ENCODE measurements around the gene GPD2.
A peak's percentile ranks its signal among the peaks of the same experiment; 100 is the strongest.

GPD2 gene

DNA sequence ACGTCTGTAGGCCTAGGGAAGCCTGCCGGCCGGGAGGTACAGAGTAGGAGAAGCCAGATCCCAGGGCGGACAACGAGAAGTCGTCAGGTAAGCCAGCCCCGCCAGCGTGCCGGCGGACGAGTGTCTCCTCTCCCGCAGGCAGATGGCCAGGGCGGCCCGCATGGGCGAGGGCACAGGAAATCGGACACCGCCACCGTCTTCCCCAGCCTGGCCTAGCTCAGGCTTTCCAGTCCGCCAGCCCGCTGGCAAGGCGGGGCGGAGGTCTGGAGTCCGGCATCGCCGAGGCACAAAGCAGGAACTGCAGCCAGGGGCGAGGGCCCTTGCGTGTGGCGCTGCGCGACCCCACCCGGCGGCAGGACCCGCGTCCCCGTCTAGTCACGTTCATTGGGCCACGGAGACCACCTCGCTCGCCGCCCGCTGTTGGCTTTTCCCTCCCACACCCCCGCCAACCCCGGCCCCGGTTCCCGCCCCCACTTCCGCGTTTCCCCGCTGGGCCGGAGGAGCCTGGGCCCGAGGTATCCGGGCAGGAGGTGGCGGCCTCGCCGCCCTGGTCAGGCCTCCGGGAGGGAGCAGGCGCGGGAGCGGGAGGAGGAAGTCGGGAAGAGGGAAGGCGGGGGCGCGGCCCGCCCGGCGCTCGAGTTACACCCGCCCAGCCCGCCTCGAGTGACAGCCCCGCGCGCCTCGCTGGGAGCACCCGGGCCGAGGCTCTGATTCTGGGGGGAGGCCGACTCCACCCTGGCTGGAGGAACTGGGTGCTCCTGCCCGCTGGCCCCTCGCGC, at the start of gene GPD2:
GPD2 (plus strand) TSS at position 662 of the 779 bp plus-strand sequence. CDS start 39,727 bp downstream, outside the sequence.
- no peak for DNase-seq (ENCODE audit: low read depth)

- no peak for DNase-seq (ENCODE audit: low read depth)
Observed at GRCh38 chr2:156394033-156394741, 42.0 kb upstream of the GPD2 start.

GRCh38 chr2:156396126-156396525, 40.1 kb upstream of the GPD2 start:
- DNase-seq (ENCODE audit: low read depth): no peak

GRCh38 chr2:156397229-156397628, 39.0 kb upstream of the GPD2 start:
- no peak for DNase-seq (ENCODE audit: low read depth)

DNA sequence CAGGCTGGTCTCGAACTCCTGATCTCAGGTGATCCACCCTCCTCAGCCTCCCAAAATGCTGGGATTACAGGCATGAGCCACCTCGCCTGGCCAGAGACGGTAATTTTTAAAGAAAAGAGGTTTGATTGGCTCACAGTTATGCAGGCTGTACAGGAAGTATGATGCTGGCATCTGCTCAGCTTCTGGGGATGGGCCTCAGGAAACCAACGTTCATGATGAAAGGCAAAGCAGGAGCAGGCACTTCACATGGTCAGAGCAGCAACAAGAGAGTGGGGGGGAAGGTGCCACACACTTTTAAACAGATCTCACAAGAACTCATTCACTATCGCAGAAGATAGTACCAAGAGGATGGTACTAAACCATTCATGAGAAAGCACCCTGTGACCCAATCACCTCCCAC, 38.0 kb upstream of the GPD2 start:
- no peak for DNase-seq (ENCODE audit: low read depth)

DNA sequence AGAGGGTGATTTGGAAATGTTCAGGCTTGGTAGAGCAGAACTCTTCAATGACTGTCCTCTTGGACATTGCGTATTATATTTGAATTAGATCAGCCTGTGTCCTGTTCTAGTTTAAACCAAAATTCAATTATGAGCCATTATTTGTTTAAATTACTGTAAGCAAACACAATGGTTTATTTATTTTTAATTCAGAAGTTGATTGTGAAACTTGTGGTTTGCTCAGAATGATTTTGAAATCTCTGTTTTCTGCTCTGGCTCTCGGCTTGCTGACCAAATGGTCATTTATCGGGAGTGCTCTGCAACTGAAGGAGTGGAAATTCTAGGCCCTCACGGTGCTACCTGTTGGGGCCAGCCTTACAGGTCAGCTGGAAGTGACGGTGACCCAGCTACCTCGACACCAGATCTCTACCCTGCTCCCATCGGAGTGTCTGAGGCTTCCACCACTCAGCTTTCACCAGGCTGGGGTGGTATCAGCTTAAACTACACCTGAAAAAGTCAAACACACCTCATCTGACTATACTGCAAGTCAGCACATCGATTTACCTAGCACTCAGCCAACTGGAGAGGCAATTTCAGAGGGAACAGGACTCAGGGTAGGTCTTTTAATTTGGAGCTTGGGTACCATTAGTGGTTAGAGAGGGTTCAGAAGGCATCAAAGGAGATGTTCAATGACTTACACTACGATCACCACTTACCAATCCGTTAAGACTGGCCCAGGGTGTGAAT, 36.8 kb upstream of the GPD2 start:
- no peak for DNase-seq (ENCODE audit: low read depth)

DNA sequence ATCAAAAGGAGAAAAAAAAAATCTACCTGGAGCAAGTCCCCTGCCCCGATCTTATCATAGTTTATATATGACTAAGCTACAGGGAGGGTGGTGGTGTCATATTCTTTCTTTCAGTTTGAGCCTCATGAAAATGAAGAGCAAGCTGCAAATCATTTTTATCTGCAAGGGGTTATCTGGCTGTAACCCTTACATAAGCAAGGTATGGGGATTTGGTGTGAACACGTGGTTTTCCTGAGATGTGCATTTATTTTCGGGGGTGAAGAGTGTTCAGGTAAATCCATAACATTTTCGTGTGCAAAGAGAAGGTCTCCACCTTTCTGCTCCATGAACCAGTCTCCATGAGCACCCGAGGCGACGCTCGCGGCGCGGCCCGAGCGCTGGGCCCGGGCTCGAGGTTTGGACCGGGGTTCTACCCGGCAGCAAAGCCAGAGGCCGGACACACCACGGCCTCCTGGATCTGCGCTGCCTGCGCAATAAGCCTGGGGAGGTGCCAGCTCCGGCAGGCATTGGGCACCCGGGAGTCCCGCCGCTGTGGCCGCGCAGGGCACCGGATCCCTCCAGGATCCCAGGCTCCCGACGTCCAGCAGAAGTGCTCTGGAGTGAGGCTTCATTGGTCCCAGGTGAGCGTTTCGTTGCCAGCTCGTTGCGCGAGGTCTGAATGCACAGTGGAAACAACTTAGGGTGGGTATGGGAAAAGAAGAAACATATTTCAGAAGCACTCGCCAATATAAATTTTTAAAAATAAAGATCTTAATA, 36.1 kb upstream of the GPD2 start:
- peak; percentile 51 for DNase-seq (ENCODE audit: low read depth)

DNA sequence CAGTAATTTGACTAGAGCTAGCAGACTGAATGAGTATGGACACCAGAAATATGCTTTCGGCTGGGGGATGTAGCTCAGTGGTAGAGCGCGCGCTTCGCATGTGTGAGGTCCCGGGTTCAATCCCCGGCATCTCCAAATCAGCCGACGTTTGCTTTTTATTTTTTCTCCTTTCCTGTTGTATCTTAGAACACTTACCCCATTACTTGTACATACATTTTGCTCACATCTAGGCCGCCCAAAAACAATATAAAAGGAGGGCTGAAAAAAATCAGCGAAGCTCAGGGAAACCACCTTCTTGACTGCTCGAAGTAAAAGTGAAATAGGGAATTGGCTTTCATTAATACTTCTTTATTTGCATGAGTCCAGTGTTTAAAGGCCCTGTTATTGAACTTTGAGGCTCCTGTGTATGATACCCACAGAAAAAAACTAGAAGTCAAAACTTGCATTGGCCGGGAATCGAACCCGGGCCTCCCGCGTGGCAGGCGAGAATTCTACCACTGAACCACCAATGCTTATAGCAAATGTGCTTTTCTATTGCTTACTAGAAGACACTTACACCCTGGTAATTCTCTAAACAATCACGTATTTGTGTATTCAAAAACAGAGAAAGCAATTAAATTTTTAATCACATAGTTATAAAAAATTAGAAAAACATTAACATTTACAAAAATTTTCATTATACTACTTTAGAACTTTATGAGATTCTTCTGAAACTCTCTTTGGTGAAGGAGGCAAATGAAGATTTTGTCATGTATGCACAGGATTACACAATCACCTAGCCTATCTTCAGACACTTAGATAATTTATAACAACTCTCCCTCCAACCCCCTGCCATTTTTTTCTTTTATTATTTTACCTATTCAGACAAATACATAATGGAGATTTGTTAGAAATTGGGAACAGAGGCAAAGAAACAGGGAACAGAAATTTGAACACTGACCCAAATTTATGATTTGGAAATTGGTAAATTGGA, 35.2 kb upstream of the GPD2 start:
- DNase-seq (ENCODE audit: low read depth): peak; percentile 72

- no peak for DNase-seq (ENCODE audit: low read depth)
Observed at GRCh38 chr2:156401861-156402260, 34.3 kb upstream of the GPD2 start.

DNA sequence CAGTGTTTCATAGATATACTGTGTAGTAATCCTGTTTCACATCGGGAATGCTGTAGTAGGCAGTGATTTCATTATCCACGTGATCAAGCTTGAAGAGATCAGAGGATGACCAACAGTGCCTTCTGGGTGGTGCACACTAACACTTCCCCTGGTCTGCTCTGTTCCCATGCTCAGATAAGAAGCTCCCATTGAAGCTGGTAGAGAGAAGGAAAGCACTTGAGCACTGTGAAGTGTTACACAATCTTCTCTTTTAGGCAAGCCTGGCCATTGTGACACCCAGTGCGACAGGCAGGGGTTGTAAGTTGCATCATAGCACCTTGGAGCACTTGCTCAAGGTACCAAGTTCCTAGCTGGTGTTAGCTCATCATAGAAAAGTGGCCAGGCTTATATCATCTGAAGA, 30.6 kb upstream of the GPD2 start:
- no peak for DNase-seq (ENCODE audit: low read depth)

DNA sequence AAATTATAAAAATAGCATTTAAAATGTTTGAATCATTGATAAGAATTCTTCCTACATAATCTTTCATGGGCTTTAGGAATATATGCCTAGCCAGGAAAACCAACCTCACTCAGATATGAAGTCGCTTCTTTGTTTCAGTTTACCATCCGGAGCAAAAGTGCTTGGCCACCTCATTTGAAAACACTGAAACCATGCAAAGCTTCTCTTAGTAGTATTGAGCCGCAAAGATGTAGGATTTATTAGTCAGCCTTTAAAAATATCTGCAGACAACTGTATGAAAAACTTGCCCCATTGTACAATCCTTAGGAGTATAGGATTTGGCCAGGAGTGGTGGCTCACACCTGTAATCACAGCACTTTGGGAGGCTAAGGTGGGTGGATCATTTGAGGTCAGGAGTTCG, 24.3 kb upstream of the GPD2 start:
- no peak for DNase-seq (ENCODE audit: low read depth)

- no peak for DNase-seq (ENCODE audit: low read depth)
Observed at GRCh38 chr2:156421851-156422250, 14.3 kb upstream of the GPD2 start.

- no peak for DNase-seq (ENCODE audit: low read depth)
Observed at GRCh38 chr2:156423674-156424282, 12.4 kb upstream of the GPD2 start.

GRCh38 chr2:156427074-156427473, 9.1 kb upstream of the GPD2 start:
- no peak for DNase-seq (ENCODE audit: low read depth)

- no peak for DNase-seq (ENCODE audit: low read depth)
Observed at GRCh38 chr2:156429211-156429610, 7.0 kb upstream of the GPD2 start.

DNA sequence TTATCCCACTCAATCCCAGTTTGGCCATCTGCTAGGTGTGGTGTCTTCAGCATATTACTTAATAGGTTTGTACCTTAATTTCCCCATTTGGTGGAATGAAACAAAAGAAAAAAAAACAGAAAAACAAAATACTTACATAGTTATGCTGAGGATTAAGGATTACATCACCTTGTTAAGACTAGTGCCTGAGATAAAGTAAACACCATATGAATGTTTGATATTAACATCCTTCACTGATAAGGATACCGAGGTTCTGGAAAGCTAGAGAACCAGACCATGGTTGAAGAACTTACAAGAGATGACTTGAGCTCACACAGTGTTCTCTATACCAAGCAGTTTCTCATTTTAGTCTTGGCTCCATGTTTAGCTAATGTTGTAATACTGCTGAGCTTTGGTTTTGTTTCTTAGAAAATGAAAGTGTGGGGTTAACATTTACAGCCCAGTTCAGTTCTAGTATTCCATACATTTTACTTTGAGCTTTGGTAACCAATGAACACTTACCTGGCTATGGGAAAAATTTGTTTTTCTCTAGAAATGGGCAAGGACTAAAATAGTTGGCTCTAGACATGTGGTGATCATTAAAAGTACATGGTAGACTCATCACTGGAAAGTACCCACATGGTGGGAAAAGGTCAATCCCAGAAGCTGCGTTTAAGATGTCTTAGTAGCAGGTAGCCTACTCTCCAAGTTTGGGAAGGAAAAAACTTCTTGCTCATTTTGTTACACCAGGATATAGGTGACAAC, 5.8 kb upstream of the GPD2 start:
- no peak for DNase-seq (ENCODE audit: low read depth)

GRCh38 chr2:156430980-156431358, 5.2 kb upstream of the GPD2 start:
- DNase-seq (ENCODE audit: low read depth): no peak

DNA sequence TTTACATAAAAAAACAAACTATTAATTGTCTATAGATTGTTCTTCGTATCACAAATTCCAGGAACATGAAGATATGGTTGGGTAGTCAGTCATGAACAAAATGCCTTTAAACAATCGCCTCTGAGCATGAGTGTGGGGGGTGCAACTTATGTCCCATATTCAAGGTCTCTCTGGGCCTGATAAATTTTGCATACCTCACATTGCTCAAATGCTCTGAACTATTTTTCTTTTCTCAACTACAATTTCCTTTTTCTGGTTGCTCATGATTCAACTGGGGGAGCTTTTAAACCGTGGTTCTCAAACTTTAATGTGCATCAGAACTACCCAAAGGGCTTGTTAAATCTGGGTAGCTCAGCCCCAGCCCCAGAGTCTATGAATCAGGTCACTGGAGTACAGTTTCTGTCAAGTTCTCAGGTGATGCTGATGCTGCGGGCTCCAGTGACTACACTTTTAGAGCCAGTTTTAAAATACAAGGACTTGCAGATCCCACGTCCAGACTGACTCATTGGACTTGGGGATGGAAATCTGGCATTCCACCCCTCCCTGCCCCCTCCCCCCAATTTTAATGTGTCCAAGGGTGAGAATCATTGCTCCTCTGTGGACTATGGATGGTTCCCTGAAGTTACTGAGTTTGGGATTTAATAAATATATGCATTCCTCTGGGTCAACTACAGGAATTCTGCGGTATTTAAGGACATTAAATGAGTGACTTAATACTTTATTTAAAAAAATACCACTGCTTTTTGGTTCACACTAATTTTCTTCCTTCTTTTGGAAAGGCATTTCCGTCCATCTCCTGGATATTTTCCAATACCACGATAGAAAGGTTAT, 1.5 kb upstream of the GPD2 start:
- DNase-seq (ENCODE audit: low read depth): no peak

GRCh38 chr2:156435396-156435717, 822 bp upstream of the GPD2 start:
- DNase-seq (ENCODE audit: low read depth): no peak
